NAMALWA (cell line): ENCODE data around the gene ACTN1.

Source experiments
- DNase-seq: peaks from one replicate; pipeline ENCODE4 v3.0.0-alpha.2; 2015; ENCODE audit warnings: low spot score

ACTN1 gene

DNA sequence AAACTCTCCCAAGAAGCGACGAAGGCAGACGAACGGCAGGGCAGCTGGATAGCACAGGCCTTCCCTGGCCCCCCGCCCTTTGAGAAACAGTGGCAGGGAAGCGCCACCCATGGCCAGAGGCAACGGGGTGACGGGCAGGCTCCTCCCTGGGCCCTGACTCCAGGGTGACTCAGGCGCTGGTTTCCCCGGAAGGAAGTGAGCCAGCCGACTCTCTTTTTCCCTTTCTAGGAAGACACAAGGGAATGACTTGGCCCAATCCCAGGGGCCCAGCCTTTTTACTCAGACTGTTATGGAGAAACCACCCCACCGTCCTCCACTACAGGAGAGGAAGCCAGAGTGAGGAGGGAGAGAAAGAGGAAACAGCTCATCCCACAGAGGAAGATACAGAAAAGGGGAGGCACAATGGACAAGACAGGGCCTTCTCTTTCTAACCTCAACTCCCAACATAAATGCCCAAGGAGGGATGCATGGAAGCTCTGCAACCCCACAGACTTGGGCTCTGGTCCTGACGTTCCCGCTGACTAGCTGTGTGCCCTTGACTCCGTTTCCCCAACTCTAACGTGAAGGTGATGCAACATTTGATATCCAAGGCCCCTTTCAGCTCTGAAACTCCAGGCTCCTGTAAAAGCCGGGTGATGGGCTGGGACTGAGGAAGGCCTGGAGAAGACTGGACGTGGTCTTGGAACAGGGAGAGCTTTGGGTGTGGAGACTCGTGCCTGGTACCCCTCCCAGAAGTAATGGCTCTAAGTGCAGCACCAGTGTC is 27.9 kb downstream of the ACTN1 start:
- DNase-seq: no peak

DNA sequence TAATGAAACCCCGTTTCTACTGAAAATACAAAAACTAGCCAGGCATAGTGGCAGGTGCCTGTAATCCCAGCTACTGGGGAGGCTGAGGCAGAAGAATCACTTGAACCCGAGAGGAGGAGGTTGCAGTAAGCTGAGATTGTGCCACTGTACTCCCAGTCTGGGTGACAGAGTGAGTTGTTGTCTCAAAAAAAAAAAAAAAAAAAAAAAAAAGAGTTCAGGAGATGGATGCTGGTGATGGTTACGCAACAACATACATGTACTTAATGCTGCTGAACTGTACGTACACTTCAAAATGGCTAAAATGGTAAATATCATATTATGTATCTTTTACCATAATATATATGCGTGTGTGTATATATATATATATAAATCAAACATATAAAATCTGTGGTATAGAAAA is 29.0 kb downstream of the ACTN1 start:
- DNase-seq: no peak

DNA sequence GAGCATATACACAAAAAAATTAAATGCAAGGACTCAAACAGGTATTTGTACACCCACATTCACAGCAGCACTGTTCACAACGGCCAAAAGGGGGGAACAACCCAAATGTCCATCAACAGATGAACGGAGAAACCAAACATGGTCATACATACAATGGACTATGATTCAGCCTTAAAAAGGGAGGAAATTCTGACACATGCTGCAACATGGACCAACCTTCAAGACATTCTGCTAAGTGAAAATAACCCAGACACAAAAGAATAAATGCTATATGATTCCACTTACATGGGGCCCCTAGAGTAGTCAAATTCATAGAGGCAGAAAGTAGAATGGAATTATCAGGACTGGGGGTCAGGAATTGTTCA is 29.5 kb downstream of the ACTN1 start:
- no peak for DNase-seq

DNA sequence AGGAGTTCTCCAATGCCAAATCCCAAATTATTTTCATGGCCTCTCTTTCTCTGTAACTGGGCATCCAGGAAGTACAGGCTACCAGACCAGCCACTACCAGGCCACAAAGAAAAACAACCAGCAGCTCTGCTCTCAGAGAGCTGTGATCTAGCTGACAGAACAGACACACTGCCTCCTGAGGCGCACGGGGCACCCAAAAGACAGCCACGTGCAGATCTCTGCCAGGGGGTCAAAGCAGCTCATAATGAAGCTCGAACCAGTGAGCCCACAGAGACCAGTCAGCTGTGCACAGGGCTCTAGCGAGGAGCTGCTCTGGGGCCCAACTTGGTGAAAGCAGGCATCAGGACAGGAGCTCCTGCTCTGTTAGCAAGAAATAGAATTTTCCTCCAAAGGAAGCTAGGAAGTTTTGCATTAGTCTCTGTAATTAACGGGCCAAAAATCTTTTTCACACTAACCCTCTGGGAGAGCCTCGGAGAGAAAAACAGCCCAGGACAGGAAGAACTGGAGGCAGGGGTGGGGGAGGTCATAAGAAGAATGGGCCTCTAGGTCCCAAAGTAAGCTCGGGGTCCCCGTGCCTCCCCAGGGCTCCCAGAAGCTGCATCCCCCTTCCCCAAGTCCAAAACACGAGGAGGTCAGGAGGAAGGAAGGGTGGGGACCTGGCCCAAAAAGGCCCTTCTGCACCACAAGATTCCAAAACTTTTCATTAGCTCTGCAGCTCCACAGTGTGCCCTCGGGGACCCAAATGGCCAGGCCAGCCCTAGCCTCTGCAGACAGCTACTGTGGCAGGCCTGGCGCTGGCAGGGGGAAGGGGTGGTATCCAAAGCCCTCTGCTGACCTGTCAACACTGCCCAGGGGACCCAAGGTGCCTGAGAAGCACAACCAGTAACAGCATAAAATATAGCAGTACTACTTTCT is 30.2 kb downstream of the ACTN1 start:
- DNase-seq: no peak

DNA sequence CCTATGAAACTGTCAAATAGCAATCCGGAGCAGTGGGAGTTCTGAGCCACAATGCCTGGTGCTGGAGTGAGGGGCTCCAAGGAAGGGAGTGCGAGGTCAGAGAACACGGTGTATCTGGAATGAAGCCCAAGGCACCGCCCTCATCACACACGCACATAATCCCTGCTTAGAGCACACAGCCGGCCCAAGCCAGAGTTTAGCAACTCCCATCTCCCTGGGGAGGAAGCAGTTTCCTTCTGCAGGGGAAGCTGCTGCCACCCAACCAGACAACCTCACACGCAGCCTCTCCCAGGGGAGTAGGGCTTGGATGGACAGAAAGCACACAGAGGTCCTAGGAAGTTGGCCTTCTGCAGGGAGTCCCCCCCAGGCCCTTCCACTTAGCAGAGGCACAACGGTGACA is 31.3 kb downstream of the ACTN1 start:
- no peak for DNase-seq

DNA sequence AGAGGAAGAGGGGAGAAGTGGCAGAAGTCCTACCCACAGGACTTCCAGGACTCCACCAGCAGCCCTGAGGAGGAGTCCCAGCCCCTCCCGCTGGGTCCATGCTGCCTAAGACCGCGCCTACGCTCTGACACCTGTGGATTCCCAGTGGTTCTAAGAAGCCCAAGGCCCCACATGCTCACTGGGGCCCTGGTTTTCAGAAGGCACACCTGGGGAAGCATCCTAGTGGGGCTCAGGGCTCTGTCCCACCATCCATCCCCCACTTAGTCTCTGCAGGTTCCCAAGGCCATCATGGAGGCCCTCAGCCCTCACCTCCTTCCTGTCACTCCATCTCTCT is 32.6 kb downstream of the ACTN1 start:
- DNase-seq: no peak

DNA sequence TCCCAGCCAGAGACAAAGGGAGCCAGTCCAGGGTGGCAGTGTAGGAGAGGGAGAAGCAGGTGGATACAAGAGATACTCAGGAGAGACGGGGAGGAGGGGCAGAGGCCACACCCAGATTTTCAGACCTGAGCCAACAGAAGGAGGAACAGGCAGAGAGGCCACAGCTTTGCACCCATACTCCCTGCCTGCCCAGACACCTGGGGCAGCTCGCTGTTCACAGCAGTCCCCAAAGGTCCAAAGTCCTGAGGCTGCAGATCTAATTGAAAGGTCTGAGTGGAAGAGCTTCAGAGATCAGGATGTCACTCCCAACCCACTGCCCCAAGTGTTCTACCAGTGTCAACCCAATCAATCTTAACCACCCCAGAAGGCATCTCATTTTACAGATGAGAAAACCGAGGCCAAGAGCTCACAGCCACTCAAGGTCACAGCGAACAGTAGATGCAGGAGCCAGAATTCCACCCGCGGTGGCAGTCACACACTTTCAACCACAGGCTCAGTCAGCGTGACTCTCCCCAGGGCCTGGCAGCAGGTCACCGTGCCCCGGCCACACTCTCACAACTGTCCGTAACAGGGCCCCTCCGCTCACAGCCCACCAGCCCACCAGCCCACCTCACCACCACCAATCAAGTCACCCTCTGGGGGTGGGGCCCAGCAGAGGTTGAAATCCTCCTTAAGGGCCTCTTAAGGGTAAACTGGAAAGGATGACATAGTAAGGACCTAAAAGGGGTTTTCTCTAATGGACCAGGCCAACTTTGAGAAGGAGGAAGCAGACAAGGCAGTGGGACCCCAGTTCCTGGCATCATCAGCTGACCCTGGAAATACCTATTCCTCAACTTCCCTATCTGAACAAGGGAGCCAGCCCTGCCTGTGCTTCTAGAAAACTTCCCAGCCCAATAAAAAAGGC is 33.3 kb downstream of the ACTN1 start:
- DNase-seq: no peak

DNA sequence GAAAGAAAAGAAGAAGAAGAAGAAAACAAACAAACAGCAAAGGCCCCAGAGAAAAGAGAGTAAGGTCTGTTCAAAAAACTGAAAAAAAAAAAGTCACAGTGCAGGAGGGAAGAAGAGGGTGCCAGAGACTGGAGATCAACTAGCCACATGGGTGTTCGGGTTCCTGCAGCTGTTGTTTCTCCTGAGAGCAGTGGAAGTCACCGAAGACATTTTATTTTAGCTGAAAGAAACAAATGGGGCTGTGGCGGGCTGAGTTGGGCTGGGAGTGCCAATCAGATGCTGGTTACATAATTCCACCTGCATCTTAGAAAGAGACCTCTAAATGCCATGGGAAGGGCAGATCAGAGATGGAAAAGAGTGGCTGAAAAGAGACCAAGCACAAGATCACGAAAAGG is 33.9 kb downstream of the ACTN1 start:
- no peak for DNase-seq

DNA sequence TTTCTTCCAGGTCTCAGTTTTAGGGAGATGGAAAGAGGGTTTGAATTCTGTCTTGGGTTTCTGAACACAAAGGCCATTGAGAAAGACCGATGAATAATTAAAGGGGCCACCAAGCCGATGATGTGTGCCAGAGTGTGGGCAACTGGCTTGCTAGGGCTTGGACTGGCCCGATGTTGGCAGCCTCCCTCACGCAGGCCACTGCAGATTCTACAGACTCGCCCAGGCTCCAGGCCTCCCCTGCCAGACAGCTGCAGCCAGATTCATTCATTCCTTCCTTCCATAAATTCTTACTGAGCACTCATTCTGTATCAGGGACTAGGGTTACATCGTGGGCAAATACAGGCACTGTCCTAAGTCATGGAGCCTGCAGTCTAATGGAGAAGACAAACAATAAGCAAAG is 34.9 kb downstream of the ACTN1 start:
- no peak for DNase-seq

DNA sequence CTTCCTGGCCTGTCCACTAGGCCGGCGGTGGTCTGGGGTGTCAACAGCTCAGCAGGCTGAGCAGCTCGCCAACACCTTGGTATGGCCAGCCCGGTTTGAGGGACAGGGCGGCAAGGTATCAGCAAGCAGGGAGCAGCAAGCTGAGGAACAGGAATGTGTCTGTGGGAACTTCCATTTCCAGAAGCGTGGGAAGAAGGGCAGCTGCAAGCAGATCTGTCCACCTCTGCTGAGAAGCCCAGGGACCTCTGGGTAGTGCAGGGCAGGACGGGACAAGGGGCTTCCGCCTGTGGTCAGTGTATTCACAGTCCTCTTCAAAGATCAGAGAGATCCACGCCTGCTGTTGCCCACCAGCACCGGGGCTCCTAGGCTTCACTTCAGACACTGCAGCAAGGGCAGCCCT is 36.0 kb downstream of the ACTN1 start:
- DNase-seq: no peak

DNA sequence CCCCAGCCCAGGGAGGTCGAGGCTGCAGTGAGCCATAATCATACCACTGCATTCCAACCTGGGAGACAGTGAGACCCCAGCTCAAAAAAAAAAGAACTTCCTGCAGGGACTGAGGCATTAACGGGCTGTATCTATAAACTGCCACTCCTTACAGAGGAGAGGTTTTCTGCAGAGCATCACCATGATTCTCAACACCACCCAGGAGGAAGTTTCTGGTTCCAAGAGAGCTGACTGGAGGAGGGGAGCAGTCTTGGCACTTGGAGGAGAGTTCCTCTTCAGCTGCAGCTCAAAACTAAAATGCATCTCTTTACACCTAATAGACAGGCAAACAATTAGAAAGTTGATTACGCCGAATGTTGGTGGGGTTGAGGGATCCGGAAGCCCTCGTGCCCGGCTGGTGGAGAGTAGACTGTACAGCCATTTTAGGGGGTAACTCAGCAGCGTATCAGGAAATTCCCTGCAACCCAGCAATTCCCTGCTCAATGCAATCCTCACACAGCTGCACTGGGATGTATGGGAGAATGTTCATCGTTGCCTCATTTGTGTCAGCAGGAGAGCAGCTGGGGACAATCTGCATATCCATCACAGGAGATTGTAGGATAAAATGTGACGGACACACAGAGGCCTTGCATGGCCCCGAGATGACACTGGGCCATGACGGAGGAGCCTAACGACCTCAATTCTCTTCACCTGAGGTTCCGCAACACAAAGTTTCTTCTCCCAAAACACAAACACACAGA is 36.6 kb downstream of the ACTN1 start:
- no peak for DNase-seq

DNA sequence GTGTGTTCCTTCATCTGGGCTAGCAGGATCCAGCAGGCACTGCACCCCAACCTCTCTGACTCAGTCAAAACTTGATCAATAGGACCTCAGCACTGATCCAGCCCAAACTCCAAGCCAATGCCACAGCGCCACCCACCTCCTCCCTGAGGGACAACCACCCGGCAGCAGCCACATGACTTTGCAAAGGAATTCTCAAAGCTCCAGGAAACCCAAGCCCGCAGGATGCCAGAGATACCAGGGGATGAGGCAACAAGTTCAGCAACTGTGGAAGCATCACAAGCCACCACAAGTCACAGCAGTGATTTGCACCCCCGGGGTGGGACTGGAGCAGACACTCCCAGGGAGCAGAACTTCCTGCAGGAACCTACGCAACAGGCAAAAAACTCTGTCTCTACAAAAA is 37.3 kb downstream of the ACTN1 start:
- no peak for DNase-seq

DNA sequence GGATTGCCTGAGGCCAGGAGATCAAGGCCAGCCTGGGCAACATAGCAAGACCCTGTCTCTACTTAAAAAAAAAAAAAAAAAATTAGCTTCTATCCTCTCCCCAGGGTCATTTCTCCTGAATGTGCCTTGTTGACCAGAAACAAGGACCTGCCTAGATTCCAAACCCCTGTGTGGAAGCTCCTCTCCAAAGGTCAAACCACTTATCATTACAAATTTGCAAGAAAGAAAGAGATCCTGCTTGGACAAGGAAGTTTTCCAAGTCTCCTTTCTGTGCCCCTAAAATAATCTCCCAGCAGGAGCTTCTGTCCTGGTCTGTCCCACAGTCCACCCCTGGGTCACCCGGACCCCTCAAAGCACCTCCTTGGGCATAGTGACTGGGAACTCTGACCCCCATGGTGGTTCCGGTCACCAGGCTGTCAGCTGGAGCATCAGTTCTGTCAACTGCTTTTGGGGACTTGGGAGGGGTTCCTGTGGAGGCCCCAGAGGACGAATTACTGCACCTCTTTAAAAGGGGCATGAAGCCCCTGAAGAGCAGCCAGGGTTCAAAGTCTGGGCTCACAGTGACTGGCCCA is 38.4 kb downstream of the ACTN1 start:
- DNase-seq: no peak

DNA sequence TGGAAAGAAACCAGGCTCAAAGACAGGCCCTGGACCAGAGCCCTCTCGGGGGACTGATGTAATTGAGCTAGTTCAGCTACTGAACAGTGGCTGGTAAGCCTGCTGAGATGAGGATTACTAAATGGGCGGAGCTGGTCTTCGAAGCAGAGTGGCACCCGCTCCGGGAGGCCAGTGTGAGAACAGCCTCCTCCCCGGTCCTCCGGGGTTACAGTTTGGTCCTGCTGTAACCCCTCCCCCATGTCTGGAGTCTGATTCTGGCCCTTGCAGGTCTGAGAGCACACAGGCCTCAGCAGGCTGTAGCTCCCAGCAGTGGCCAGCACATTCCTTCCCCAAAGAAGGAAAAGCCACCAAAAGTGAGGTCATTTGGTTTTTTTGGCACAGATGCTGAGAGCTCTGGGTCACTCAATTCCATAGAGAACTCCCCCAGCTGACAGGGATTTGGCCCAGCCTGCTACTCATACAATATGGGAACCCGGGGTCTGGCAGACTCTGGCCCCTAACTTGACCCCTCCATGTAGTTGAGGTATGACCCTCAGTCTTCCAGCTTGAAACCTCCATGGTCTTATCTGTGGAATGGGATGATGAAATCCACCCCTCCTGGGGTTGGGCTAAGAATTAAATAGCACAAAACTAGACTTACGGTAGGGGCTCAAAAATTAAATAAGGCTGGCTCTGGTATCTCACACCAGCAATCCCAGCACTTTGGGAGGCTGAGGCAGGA is 39.0 kb downstream of the ACTN1 start:
- no peak for DNase-seq

DNA sequence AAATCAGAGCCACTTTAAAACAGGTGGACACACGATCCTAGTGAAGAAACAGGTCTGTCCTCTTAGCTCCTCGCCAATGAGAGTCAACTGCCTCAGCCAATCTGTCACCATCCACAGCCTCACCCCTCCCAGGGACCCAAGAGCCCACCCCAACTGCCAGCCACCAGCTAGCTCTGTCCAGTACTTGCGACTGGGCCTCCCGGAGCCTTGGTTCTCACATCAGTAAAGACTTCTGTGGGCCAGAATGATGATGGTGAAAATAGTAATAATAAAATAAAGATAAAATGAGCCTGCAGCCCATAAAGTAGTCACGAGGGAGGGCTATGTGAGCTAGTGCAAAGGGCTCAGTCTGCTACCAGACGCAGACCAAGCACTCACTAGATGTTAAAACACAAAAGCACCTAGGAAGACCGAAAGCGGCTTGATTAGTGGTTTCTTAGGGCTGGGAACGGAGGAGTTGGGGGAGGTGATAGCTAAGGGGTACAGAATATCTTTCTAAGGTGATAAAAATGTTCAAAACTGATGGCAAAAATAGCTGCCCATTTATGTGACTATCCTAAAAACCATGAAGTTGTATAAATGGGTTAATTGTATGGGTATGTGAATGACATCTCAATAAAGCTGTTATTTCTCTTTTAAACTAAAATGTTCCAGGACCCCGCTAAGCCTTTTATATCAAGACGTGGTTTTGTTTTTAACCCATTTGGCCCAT is 39.8 kb downstream of the ACTN1 start:
- DNase-seq: no peak

DNA sequence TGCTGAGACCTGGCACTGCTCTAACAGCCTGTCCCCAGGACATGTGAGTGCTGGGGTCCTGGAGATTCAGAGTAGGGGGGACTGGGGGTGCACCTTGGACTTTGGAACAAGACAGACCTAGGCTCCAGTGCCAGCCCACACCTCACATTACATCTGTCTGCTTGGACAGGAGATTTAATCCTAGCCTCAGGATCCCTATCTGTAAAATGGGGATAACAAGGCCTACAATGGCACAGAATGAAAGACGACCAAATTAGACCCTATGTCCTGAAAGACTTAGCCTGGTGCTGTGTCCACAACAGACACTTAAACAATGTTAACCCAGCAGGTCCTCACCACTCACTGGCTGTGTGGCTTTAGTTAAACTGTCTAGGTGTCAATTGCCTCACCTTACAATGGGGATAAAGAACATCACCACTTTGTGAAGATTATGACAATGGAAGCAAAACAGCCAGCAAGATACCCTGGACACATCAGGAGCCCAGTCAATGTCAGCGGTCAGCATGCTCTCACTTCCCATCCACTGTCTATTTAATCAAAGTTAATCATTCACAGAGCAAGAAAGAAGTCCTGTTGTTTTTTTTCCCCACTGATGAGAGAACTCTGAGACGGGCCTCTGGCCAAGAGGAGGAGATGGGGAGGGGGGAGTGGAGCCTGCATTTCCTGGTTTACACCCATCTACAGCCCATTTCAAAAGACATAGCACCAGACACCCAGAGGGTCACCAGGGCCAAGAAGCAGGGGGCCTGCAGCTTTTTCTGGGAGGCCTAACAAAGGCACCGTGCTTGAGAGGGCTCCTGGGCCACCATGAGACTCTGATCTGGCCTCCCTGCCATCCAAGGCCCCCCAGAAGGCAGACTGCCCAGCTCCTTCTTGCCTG is 40.6 kb downstream of the ACTN1 start:
- no peak for DNase-seq

DNA sequence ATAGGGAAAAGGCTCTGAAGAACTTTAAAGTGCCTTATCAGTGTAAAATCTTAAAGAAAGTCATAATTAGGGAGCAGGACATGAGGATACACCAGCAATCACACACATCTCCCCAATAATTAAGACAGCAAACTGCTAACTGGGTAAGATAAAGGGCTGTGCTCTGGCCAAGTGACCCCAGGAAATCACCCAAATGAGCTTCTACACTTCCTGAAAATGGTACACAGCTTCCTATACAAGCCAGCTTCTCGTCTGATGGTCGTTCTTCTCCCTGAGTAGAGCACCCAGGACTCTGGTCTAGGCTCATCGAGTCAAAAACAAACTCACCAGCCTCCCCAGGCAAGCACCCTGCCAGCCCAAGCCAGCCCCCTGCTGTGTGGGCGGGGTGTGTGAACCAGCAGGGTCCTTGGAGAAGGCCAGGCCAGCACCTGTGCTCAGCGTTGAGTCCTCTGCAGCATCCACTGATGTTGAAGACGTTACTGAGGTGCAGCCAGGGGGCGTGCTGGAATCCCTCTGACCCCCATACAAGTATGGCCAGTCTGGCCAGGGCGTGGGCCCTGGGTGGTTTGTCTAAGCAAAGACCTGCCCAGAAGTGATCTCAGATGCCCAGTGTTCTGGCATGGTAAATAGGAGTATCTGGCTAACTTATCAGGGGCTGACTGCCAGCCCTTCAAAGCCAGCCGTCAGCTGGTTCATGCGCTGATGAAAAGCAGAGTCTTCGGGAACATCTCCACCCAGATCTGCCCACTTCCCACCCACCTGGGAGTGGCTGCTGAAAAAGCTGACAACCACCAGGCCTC is 41.4 kb downstream of the ACTN1 start:
- no peak for DNase-seq

DNA sequence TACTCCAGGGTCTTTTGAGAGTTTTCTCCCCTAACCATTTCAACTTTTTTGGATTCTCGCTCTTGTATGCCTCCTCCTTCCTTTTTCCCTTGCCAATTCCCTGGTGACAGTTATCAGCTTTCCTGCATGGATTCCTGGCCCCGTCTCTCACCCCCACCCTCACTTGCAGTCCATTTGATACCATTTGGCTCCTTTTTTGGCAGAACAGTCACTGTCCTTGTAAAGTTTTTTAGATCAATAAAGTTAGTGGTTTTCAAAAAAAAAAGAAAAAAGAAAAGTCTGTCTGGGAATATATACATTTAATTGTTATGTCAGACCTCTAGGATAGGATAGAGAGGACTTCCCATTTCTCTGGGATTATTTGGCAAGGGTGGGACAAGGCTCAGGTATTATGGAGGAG is 42.1 kb downstream of the ACTN1 start:
- DNase-seq: no peak
